Measurements from ENCODE around the gene SEPTIN5.

- TF ChIP-seq CTCF (IDR thresholded peaks at IDR 0.05) (no peak), POLR2A (IDR thresholded peaks at IDR 0.05) (no peak)
Observed at GRCh38 chr22:19722178-19722981, 8.1 kb downstream of the SEPTIN5 start.
